Measurements from ENCODE around the gene SEPTIN5. TPM values are rescaled to one million over a fixed set of nuclear protein-coding genes. Genes with fewer than 3 reads are reported as not detected.
"Not testable (repeated sequence)": the region's sequence is repeated elsewhere in the genome, so short reads cannot be mapped to it uniquely, and the experiment has no call there.

Gene SEPTIN5
- total RNA-seq, 1 experiment from 2014 or later: 1.00 TPM

DNA sequence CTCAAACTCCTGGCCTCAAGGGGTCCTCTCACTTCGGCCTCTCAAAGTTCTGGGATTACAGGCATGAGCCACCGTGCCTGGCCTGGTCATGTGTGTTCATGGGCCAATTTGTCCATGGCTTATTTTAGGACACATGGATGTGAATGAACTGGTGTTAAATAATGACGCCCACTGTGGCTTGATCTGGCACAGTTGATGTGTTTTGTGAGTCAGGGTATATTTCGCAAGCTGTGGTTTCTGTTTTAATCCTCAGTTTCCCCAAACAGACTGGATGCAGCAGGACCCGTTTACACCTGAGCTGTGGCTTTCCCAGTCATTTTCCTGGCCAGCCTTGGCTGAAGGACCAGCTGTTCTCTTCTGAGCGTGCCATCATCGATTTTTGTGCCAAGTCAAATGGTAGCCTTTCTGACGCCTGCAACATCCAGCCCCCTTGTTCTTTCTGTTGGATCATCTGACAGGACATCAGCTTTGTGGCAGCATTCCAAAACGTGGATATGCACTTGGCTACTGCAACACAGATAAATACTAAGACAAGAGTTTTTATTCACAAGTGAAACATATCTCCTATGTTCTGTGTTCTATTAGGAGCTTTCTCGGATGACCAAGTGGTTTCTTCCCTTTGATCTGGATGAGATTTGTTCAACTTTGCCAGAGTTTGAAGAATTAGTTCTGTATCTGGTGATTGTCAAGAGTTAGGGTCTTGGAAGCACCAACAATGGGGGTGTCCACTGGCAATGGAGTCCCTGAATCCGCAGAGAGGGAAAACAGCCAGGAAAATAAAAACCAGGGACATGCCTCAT, 40.0 kb upstream of the SEPTIN5 start:
- H3K4me3 ChIP-seq (ENCODE audit: low read depth, low read length): no peak overlapping the region
- no peak for TF ChIP-seq CTCF (IDR thresholded peaks at IDR 0.05; ENCODE audit: insufficient read depth in 1 of 2, low read depth in 1 of 2, low read length in 1 of 2, severe bottlenecking in 1 of 2, unreplicated experiment in 1 of 2)
- no peaks in the 10 kb centered on the region for H3K36me3 ChIP-seq (ENCODE audit: control insufficient read depth, insufficient read depth, low read length)
- ChIA-PET POLR2A (no interaction called here), CTCF (no interaction called here)
- Mint-ChIP-seq H3K27me3 (ENCODE audit: insufficient read depth, unreplicated experiment) (peaks cover 8% of the 10 kb centered on the region), H3K4me3 (ENCODE audit: unreplicated experiment) (no peak overlapping the region), H3K36me3 (ENCODE audit: insufficient read depth, unreplicated experiment) (no peaks in the 10 kb centered on the region), H3K9me3 (ENCODE audit: unreplicated experiment) (no peaks in the 10 kb centered on the region), H3K27ac (ENCODE audit: unreplicated experiment) (no peak overlapping the region), H3K4me1 (ENCODE audit: low read depth, unreplicated experiment) (no peaks in the 10 kb centered on the region)
- no TSS peak for BruUV-seq (replicated peaks)
- H3K4me1 ChIP-seq: no peaks in the 10 kb centered on the region
- intact Hi-C loops (cut with micrococcal nuclease; ENCODE audit: unreplicated experiment): no loop called here
- no peaks in the 10 kb centered on the region for H3K27me3 ChIP-seq (replicated peaks; ENCODE audit: control insufficient read depth, insufficient read depth, low read length)
- no peaks in the 10 kb centered on the region for H3K9me3 ChIP-seq
- DNase-seq: no peak

DNA sequence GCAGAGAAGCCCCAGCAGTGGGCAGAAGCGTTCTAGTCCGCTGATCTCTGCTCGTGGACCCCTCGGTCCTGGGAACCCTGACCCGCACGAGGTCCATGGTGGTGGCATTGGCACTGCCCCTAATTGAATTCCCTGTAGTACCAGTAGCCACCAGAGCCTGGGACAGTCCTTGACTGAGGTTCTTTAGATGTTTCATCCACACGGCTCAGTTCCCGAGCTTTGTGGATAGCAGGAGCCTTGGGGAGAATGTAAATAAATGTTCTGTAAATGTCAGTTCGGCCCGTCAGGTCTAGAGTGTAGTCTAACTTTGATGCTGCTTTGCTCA, 39.4 kb upstream of the SEPTIN5 start:
- DNase-seq: no peak
- POLR2A ChIA-PET: no interaction called here

GRCh38 chr22:19675428-19675827, 38.9 kb upstream of the SEPTIN5 start:
- Mint-ChIP-seq H3K27me3 (ENCODE audit: insufficient read depth, unreplicated experiment) (peaks cover 8% of the 10 kb centered on the region), H3K4me3 (ENCODE audit: unreplicated experiment) (no peak overlapping the region), H3K9me3 (ENCODE audit: unreplicated experiment) (no peaks in the 10 kb centered on the region), H3K4me1 (ENCODE audit: low read depth, unreplicated experiment) (no peaks in the 10 kb centered on the region), H3K27ac (ENCODE audit: unreplicated experiment) (no peak overlapping the region), H3K36me3 (ENCODE audit: insufficient read depth, unreplicated experiment) (no peaks in the 10 kb centered on the region)
- Histone ChIP-seq H3K36me3 (ENCODE audit: control insufficient read depth, insufficient read depth, low read length) (no peaks in the 10 kb centered on the region), H3K4me1 (no peaks in the 10 kb centered on the region), H3K9me3 (no peaks in the 10 kb centered on the region), H3K4me3 (ENCODE audit: low read depth, low read length) (no peak overlapping the region), H3K27me3 (replicated peaks; ENCODE audit: control insufficient read depth, insufficient read depth, low read length) (no peaks in the 10 kb centered on the region)
- TF ChIP-seq CTCF (IDR thresholded peaks at IDR 0.05; ENCODE audit: insufficient read depth in 1 of 2, low read depth in 1 of 2, low read length in 1 of 2, severe bottlenecking in 1 of 2, unreplicated experiment in 1 of 2): no peak
- BruUV-seq (replicated peaks): no TSS peak
- POLR2A ChIA-PET: no interaction called here
- CTCF ChIA-PET: interaction anchor here (0.7 kb wide), 1 partner anchor 718 kb away, joined by 4 read pairs; no protein-coding TSS in a partner anchor
- no peak for DNase-seq
- intact Hi-C loops (cut with micrococcal nuclease; ENCODE audit: unreplicated experiment): no loop called here

More for the DNA sequence above, 39.4 kb upstream of the SEPTIN5 start:
- no TSS peak for BruUV-seq (replicated peaks)
- H3K4me1 ChIP-seq: no peaks in the 10 kb centered on the region
- TF ChIP-seq CTCF (IDR thresholded peaks at IDR 0.05; ENCODE audit: insufficient read depth in 1 of 2, low read depth in 1 of 2, low read length in 1 of 2, severe bottlenecking in 1 of 2, unreplicated experiment in 1 of 2): no peak
- H3K4me1 Mint-ChIP-seq (ENCODE audit: low read depth, unreplicated experiment): no peaks in the 10 kb centered on the region
- no peaks in the 10 kb centered on the region for H3K27me3 ChIP-seq (replicated peaks; ENCODE audit: control insufficient read depth, insufficient read depth, low read length)
- CTCF ChIA-PET: no interaction called here
- H3K4me3 ChIP-seq (ENCODE audit: low read depth, low read length): no peak overlapping the region
- H3K4me3 Mint-ChIP-seq (ENCODE audit: unreplicated experiment): no peak overlapping the region
- H3K36me3 Mint-ChIP-seq (ENCODE audit: insufficient read depth, unreplicated experiment): no peaks in the 10 kb centered on the region
- intact Hi-C loops (cut with micrococcal nuclease; ENCODE audit: unreplicated experiment): no loop called here
- H3K27ac Mint-ChIP-seq (ENCODE audit: unreplicated experiment): no peak overlapping the region
- peaks cover 8% of the 10 kb centered on the region for H3K27me3 Mint-ChIP-seq (ENCODE audit: insufficient read depth, unreplicated experiment)
- no peaks in the 10 kb centered on the region for H3K36me3 ChIP-seq (ENCODE audit: control insufficient read depth, insufficient read depth, low read length)
- no peaks in the 10 kb centered on the region for H3K9me3 ChIP-seq
- H3K9me3 Mint-ChIP-seq (ENCODE audit: unreplicated experiment): no peaks in the 10 kb centered on the region

DNA sequence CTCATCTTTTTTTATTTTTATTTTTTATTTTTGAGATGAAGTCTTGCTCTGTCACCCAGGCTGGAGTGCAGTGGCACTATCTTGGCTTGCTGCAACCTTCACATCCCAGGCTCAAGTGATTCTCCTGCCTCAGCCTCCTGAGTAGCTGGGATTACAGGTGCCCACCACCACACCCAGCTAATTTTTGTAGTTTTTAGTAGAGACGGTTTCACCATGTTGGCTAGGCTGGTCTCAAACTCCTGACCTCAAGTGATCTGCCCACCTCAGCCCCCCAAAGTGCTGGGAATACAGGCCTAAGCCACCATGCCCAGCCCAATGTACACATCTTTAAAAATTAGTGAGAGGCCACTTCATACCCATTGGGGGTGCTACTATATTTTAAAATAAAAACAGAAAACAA, 37.9 kb upstream of the SEPTIN5 start:
- intact Hi-C loops (cut with micrococcal nuclease; ENCODE audit: unreplicated experiment); H3K36me3 Mint-ChIP-seq (ENCODE audit: insufficient read depth, unreplicated experiment); POLR2A ChIA-PET; H3K27me3 ChIP-seq (replicated peaks; ENCODE audit: control insufficient read depth, insufficient read depth, low read length); H3K4me1 Mint-ChIP-seq (ENCODE audit: low read depth, unreplicated experiment); H3K4me1 ChIP-seq; H3K4me3 Mint-ChIP-seq (ENCODE audit: unreplicated experiment); H3K4me3 ChIP-seq (ENCODE audit: low read depth, low read length); H3K27ac Mint-ChIP-seq (ENCODE audit: unreplicated experiment); H3K9me3 Mint-ChIP-seq (ENCODE audit: unreplicated experiment); BruUV-seq (replicated peaks); H3K27me3 Mint-ChIP-seq (ENCODE audit: insufficient read depth, unreplicated experiment); H3K9me3 ChIP-seq; H3K36me3 ChIP-seq (ENCODE audit: control insufficient read depth, insufficient read depth, low read length); DNase-seq: not testable (repeated sequence)
- CTCF ChIA-PET: interaction anchor here (0.6 kb wide), 1 partner anchor 116 kb away, joined by 3 read pairs; no protein-coding TSS in a partner anchor

All from Caco-2 (cell line).